DOHH2 (cell line): Measurements from ENCODE around the gene CERS3.

ENCODE experiments used
- CTCF ChIP-seq: fragments of 200-600 bp; sonication (generic); IDR thresholded peaks from one replicate; pipeline ENCODE4 v1.5.1; 2014; ENCODE audit warnings: antibody characterized with exemption, mild to moderate bottlenecking, low read depth, low read length; ENCODE audit not compliant: poor library complexity, severe bottlenecking
- EZH2phosphoT487 ChIP-seq: fragments of 200-600 bp; sonication (generic); IDR thresholded peaks from 2 replicates; pipeline ENCODE4 v1.6.1; 2017; ENCODE audit warnings: borderline replicate concordance, mild to moderate bottlenecking, antibody characterized with exemption, low read length, moderate library complexity, mixed read lengths

- TF ChIP-seq CTCF (no peak), EZH2phosphoT487 (no peak)
These were observed 42.9 kb upstream of the CERS3 start for GRCh38 chr15:100571592-100572167.
